GM10847 (cell line): Measurements from ENCODE around the gene TLE3.

Experiments
- POLR2A ChIP-seq: IDR thresholded peaks from 2 replicates; pipeline ENCODE4 v1.6.1; 2011; ENCODE audit not compliant: insufficient read length; ENCODE audit errors: extremely low read depth

Gene TLE3

DNA sequence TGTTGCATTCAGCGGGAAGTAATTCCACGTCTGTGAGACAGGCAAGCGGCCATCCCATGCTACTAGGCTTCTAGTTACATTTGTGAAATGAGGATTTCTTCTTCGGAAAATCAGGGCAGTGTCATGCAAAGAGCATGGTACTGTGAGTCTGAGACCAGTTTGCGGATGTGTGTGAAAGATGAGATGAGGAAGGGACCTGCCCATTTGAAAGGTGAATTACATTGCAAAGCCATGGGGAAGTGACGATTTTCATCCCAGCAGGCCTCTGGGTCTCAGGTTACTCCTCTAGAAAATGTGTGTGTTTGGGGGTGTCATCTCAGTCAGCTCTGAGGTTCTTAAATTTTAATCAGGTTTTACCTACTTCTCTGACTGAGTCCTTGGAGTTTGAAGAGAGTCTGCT, 16.1 kb downstream of the TLE3 start:
- TF ChIP-seq POLR2A: no peak

DNA sequence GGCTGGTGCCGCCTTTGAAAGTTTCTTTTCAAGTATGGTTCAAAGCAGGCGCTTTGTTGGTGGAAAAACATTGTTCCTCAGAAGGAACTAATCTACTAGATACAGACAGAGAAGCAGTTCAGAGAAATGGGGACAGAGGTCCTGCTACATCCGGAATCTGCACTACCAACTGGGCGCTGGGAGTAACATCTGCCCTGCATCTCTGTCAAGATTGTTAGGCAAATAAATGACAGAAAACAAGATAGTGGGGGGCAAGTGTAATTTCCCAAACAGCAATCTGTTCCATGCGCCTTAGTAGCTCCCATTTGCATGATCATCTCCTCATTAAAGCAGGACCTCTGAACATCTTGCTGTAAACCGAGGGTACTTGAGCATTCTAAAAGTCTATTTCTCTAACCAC, 17.4 kb downstream of the TLE3 start:
- no peak for TF ChIP-seq POLR2A

DNA sequence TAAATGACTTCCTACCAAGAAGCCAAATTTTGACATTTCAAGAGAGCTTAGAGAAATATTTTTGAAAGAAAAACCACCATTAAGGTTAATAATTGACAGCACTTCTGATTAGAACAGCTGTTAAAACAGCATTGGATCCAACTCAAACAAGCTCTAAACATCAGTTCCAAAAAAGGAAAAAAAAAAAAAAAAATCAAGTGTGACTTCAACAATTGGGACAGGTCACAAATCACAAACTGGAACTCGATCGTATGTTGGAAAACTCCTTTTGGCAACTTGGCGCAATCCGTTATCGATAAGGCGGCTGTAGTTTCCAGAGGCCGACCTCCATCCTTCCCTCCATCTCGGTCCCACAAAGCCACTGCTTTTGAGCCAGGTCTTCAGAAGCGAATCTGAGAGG, 17.8 kb downstream of the TLE3 start:
- no peak for TF ChIP-seq POLR2A

DNA sequence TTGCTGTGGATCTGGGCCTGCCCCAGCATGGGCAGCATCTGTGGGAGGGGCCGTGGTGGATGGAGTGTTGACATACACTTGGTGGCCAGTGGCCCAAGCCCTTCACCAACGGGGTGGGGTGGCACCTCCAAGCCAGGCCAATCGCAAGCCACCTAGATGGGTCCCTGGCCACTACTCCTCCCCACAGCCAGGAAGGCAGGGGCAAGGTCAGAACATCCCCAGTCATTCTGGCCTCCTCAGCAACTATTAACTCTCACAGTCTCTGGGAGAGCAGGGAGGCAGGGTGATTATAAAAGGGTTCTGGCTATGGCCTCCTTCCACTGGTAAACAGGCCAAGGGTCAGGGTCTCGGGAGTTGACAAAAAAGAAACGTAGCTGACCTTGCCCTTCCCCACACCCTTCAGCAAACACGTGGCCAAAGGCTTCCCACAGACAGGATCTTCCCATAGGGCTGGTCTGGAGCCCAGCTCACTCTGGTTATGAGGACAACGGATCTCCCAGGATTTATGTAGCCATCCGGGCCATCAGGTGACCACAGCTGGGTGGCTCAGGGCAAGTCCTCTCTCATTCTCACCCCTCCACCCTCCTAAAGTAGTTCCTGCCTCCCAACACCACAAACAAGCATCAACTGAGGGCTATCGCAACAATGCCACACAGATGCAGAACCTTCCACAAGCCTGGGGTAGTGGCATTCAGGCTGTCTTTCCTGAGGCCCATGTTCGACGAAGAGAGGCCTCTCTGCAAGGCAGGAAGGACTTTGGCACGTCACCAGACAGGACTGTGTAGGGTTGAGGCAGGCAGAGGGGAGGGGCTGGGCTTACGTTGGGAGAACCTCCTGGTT, 18.9 kb downstream of the TLE3 start:
- TF ChIP-seq POLR2A: no peak

DNA sequence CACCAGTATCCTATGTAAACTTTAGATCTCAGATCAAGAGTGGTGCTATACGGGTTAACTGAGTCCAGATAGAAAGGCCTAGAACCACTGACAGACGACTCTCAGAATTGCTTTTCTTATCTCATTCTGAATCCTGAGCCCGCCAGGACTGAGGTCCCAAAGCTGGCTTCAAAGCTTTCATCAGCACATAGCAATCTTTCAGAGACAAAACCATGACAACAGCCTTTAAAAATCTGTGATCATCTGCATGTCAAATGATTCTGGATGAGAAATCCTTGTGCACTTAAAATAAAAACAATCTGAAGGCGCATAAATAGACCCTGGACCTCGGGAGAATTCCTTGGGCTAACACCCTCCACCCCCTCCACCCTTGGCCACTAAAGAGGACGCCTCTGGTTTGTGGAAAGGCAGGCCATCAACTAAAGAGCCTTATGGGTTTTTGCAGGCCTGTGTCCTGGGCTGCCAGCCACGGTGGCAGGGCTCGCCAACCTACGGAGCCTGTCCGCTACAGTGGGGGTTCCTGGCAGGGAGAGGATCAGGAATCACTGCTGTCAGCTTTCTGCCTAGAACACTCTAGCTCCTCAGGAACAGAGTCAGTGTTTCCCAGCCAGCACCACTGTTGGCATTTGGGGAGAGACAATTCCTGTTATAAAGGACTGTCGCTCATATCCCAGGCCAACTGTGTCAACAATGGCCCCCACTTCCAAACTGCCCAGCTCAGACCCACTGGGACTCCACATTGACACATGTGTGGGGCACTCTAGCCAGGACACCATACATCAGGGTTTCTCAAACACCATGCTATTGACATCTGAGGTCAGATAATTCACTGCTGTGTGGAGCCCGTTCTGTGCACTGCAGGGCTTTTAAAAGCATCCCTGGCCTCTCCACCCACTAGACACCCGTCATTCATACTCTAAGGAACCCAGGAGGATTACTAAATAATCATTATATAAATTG, 20.2 kb downstream of the TLE3 start:
- TF ChIP-seq POLR2A: no peak

DNA sequence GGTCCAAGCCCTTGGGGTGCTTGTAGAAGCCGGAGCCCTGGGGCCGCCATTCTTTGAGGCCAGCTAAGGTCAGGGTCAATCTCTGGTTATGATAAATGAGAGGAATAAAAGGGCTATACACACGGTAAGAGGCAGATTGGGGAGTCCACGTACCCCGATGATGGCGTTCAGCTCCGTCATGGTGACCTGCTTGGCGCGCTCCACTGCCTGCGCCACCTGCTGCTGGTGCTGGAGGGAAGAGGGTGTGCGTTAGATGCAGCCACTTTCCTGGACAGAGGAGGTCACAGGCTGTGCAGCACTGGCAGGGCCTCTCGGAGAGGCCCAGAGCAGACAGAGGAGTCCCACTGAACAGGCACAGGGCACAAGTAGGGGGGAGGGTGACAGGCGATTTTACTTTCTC, 23.3 kb downstream of the TLE3 start:
- TF ChIP-seq POLR2A: no peak

DNA sequence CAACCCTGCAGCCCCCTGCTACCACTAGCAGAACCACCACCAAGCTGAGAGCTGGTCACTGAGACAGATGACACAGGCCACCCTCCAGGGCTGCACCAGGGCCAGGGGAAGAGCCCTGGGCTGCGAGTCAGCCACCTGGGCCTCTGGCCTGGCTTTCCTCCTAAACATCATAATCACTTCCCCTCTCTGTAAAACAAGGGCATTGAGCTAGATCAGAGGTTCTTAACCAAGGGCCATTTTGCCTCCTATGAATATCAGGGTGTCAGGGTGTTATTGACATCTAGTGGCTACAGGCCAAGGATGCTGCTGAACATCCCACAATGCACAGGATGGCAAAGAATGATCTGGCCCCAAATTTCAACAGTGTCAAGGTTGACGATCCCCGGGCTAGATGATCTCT, 25.2 kb downstream of the TLE3 start:
- TF ChIP-seq POLR2A: no peak

DNA sequence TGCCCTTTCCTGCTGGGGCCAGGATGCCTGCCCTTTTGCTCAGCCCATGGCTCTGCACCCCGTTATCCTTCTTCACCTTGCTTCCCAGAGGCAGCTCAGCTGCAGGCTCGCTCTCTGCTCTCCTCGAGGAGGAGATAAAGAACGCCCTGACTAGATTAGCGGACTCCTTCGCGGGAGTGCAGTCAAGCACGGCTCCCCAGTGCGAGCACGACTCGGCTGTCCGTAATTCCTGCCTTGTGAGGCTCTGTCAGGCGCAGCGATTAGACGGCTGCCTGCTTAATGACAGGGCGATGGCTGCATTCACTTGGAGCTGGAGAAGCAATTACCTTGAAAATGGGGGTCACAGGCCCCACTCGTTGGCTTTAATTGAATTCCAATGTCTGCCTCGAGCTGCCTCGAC, 25.9 kb downstream of the TLE3 start:
- no peak for TF ChIP-seq POLR2A

DNA sequence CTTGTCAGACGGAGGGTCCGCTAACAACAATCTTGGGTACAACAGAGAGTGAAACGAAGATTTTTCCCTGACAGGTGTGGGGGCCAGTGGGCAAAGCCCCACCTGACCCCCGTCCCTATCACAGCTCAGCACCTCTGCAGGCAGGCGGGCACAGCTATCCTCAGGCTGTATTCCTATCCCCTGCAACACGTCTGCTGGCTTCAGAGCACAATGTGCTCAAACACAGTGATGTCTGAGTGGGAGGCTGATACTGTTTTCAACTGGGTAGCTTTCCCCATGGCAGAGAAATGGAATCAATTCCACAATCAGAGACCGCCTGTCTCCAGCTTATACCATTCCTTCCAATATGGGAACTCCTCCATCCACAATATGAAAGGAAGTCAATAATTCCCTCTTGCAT, 28.0 kb downstream of the TLE3 start:
- TF ChIP-seq POLR2A: no peak

DNA sequence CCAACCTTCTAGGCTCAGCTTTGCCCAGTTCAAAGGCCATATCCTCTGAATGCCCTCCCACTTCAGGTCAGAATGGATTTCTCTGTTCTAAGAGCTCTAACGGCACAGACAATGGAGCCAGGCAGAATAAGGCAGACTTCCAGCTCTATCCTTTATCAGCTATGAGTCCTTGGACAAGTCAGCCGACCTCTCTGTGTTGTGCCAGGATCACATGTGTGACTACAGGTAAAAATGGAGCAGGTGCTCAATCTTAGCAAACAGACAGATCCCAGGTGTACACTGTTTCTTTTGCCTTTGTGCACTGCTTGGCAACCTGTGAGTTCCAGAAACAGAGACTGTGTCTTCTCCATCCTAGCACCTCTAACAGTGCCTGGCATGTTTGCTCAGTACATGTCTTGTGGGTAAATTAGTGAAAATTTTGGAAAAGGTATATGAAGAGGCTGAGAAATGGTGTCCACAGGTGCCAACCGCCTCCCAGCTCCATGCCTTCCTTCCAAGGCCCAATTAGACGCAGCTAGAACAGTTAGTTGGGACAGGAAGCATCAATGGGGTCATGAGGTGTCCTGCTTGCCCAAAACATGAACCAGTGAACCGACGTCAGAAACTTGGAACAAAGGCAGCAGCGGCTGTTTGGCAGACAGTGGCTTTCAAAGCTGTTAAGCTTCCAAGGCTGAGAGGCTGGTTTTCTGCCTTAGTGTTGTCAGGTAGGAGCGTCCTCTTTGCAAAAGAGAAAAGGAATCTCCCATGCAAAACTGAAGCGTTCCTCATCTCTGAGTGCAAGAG, 28.7 kb downstream of the TLE3 start:
- no peak for TF ChIP-seq POLR2A

DNA sequence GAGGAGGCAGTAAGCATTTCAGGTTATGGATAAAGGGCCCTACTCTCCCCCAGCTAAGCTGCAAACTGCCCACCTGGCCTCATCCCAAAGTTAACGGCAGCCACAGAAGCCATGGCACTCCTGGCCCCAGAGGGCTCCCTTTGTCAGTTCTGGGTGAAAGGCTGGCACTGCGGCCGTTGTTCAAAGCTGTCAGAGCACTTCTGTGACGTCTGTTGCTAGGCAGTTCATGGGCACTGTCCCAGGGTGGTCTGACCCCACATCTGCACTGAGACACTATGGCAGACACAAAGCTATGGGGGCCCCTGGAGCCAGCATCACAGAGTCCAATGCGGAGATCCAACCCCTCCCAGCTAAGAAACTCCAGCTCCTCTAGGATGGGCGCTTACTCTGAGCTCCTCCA, 30.0 kb downstream of the TLE3 start:
- no peak for TF ChIP-seq POLR2A

DNA sequence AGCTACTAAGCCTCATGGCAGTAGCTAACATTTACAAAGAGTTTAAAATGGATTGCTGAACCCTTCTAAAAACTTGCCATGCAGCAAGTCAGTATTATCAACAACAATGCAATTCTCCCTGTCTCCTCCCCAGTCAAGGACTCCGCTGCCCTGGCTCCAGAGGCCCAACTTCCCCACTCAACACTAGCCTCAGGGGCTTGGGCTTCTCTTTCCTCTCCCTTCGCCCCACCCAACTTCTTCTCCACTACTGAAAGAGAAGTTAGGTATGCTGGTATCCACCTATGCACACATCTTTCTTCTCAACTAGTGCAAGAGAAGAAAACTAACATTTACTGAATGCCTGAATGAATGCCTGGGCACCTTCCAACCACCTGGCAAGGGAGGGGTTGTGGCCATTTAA, 30.7 kb downstream of the TLE3 start:
- TF ChIP-seq POLR2A: no peak

DNA sequence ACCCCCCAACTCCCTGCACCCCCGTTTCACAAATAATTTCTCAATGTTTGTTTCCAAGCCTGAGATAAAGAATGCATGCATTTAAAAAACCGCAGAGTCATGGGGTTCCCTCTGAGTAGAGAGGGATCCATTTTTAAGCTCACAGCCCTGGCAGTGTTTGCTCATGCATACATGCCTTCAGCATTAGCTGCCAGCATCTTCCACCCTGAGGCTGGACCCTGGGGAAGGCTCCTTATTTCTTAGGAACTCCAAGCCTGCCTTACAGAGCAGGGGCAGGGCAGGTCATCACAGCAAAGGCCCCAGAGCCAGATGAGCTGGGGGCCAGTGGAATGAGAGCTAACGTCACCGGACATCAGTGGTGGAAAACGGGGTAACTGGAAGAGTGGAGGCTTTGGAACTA, 31.3 kb downstream of the TLE3 start:
- TF ChIP-seq POLR2A: no peak

DNA sequence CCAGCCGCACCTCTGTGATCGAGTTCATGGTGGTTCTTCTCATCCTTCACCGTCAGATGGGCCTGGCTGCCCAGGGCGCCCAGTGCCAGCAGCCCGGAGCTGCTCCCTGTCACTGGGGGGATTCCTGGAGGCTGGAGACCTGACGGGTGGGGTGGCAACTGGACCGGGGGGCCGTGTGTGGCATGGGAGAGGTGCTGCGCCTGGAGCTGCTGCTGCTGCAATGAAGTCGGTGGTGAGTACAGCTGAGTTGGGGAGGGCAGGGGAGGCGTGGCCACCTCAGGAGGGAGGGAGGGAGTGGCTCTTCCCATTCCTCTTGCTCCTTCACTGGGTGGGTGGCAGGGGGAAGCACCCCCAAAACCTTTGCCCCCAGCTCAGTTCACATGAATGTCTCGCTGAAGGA, 31.7 kb downstream of the TLE3 start:
- TF ChIP-seq POLR2A: no peak

DNA sequence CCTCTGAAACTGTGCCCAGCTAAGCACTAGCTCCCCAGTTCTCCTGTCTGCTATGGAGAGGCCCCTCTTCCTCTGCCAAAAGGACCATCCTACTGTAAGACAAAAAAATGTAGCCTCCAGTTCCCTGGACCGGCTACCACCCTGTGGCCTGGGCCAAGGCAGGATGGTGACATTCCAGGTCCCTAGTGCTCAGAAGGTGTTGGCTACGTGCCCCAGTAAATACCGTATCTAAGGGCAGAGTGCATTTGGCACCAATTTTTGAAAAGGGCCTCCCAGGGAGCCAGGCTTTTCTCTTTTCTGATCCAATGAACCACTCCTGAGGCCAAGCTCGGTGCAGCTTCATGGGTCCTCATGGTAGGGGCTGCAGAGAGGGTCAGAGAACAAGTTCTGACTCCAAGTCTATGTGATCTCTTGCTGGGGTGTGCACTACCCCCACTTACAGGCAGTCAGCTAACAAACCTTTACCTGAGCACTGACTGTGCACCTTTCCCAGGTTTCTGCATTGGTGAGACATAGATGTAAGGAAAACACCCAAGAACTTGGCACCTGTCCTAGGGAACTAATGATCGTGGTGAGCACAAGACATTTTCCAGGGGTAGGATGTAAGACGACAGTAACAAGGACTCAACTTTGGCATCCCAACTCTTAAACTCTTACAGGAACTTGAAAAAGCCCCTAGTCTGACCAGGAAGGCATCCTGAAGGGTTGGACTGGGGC, 32.6 kb downstream of the TLE3 start:
- TF ChIP-seq POLR2A: no peak
